HG02840 (cell line): ENCODE results near the gene CCM2L.

Source experiments
- ATAC-seq: cut with Tn5 transposase; IDR thresholded peaks from one replicate; pipeline ENCODE4 v1.9.1; 2021; ENCODE audit warnings: mild to moderate bottlenecking, moderate library complexity, moderate number of reproducible peaks; ENCODE audit not compliant: unreplicated experiment, low FRiP score

CCM2L gene

DNA sequence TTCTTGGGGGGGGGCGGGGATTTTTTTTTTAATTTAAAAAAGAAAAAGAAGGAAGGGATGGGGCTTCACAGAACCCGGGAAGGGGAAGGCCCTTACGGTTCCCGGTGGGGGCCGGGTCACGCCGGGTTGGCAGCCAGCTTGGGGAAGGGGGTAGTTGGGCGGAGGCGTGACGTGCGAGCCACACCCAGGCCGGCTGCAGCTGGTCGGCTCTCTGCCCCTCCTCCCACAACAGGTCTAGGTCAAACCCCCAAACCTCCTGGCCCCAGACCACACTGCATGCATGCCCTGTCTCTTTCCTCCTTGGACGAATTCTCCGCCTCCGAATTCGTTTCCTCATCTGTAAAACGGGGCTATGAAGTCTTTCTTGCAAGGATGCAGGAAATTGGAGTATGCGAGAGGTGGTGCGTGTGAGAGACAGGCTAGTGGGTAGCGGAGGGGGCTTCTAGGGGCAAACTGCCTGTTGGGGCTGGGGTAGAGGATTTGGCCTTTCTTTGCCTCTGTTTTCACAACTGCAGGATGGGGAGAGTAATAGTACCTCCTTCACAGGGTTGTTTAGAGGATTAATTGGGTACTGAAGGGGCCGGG is 42.6 kb downstream of the CCM2L start:
- no peak for ATAC-seq

DNA sequence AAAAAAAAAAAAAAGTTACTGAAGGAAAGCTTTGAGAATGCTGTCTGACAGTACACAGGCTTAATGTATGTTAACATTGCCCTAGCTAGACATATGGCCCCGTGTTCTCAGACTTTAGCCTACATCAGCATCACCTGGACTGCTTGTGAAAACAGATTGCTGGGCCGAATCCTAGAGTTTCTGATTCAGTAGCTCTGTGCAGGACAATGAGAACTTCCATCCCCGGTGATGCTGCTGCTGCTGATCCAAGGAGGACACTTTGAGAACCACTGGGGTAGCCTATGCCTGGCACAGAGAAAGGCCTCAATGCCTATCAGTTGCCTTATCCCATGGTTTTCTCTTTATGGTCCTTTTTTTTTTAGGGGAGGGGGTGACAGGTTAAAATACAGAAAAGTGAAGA is 43.4 kb downstream of the CCM2L start:
- no peak for ATAC-seq

DNA sequence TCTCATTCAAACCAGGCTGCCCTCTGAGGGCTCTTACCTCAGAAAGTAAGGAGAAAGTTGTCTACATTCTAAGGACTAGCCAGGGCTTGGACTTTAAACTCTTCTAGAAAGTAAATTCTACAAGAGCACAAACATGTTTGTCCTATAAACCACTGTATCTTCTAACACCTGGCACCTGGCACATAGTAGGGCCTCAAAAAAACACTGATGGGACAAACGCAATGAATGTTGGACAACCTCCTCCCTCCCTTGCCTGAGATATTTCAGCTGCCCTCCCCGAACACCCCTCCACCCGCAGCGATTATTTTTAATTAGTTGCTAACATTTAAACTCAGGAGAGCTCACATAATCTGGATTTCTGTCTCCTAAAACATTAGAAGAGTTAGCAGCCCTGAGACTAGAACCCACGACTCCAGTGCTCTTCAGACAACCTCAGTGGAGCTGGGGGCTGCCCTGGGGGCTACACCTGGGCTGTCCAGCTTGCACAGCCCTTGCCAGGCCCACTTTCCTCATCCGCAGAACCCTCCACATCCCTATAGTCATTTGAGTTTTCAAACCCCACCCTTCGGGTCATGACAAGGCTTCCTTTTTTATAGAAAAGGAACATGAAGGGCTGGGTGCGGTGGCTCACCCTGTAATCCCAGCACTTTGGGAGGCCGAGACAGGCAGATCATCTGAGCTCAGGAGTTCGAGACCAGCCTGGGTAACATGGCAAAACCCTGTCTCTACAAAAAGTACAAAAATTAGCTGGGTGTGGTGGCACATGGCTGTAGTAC is 46.7 kb downstream of the CCM2L start:
- no peak for ATAC-seq

DNA sequence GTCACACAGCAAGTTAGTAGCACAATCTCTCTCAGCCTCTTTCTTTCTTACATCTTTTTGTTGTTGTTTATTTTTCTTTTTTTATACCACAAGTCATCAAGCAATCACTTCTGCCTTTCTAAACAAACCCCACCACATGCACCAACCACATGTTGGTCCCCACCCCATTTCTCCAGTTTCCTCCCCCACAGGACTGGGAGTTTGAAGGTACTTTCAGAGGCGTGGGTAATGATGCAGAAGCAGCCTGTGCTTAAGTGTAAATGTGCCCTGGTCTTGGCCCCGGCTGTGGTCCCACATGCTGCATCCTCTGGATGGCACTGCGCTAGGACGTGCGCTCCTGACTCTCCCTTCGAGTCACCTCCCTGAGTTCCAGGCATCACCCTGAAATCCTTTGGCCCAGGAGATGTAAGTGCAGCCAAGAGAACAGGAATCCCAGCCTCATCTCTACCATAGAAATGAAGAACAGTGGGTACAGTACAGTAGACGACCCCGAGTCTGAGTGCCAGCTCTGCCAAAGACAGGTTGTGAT is 47.5 kb downstream of the CCM2L start:
- no peak for ATAC-seq

DNA sequence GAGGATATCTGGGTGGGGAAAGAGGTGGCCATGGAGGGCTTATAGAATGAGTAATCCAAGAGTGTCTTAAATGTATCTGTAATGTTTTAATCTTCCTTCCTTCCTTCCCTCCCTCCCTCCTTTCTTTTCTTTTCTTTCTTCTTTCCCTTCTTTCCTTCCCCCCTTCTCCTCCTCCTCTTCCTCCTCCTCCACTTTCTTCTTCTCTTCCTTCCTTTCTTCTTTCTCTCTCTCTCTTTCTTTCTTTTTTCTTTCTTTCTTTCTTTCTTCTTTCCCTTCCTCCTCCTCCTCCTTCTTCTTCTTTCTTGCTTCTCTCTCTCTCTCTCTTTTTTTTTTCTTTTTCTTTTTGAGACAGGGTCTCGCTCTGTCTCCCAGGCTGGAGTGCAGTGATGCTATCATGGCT is 49.0 kb downstream of the CCM2L start:
- ATAC-seq, result no peak

DNA sequence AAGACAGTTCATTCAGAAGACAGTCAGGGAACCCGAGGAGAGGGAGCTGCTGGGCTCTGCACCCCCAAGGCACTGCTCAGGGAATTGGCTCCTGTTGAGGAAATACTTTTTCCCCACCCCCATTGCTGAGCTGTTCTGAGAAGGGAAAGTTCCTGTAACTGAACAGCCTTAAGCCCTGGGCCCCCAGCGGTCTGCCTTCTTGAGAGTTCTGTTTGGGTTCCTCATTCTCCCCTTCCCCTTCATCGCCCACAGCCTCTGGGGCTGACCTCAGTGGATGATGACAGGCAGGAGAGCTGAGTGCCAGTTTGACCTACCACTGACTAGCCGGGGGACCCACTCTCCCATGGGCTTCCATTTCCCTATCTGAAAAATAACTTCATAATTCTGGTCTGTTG is 52.5 kb downstream of the CCM2L start:
- ATAC-seq, result no peak

DNA sequence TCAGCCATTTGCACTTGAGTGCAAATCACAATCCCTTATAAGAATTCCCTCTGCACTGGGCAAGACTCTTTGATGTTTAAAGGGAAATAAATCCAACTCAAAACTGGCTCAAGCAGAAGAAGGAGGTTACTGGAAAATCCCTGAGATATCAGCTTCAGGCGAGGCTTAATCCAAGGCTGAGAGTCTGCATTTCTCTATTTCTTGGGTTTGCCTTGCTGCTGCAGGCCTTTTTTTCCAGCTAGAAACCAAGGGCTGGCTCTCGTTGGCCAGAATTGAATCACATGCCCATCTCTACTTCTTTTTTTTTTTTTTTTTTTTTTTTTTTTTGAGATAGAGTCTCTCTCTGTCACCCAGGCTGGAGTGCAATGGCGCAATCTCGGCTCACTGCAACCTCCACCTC is 53.5 kb downstream of the CCM2L start:
- no peak for ATAC-seq

DNA sequence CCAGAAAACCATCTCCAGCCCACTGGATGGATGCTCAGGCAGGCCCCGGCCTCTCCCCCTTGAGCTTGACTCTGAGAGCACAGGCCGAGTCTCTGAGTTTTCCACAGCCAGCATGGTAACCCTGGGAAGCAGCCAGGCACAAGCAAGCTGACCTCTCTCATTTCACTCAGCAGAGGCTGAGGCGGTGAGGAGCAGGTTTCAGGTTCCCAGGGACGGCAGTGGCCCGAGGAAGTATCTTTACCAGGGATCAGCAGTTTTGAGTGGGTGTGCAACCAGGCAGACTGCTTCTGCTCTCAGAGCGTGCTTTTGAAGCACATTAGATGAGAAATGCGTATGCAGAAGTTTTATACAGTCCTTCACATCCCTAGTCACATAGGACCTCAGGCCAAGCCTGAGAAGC is 54.4 kb downstream of the CCM2L start:
- no peak for ATAC-seq

DNA sequence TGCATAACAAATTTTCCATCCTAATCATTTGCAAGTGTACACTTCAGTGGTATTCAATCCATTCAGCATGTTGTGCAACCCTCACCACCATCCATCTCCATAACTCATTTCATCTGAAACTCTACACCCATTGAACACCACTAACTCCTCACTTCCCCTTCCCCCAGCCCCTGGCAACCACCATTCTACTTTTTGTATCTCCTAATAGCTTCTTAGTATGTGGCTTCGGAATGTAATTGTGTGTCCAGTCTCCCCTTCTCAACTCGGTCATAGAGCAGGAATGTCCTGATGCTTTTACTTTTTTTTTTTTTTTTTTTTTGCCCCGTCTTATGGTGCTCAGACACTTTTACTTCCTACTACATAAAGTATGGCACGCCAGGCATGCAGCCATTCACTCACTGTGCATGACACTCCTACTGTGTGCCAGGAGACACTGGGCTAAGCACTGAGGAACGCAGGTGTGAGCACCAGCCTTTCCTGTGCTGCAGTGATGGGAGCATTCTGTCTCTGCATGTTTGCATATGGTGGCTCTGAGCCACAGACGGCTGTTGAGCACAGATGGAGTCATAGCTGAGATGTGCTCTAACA is 57.1 kb downstream of the CCM2L start:
- no peak for ATAC-seq

DNA sequence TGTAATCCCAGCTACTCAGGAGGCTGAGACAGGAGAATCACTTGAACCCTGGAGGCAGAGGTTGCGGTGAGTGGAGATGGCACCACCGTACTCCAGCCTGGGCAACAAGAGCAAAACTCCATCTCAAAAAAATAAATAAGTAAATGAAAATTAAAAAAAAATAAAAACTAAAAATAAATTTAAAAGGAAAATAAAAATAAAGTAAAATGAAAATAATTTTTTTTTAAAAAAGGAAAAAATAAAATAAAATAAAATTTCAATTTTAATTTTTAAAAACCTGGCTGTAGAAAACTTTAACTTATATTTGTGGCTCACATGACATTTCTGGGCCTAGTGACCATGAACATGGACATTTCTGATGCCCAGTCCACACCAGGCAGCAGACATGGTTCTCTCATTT is 57.9 kb downstream of the CCM2L start:
- no peak for ATAC-seq

DNA sequence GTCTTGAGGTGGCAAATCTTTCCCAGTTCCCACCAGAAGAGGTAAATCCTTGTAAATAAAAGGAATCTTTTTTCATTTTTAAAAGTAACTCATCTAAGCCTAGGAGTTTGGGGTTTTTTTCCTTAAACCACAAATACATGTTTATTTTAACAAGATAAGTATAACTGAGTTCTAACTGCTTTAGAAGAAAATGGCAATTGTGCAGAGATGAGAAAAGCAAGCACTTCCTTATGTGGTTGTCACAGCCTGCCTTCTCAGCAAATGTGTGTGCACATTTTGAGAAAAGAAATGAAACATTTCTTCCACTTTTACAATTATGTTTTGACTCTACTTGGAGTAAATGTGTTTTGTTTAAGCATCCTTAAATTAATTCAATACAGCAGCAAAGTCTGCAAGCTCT is 59.5 kb downstream of the CCM2L start:
- ATAC-seq, result no peak

DNA sequence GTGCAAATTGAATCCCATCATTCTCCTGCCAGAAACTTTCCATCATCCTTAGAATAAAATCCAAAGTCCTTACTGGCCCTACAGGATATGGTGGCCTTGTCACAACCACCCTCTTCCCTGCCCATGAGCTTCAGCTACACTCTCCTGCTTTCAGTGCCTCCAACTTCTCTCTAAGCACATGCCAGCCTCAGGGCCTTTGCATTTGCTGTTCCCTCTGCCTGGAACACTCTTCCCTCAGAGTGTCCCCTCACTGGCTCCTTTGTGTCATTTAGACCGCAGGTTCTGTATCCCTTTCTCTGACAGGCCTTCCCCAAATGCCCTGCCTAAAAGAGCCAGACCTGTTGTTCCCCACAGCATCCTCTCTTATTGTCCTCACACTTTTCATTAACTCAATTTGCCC is 60.0 kb downstream of the CCM2L start:
- ATAC-seq, result no peak

DNA sequence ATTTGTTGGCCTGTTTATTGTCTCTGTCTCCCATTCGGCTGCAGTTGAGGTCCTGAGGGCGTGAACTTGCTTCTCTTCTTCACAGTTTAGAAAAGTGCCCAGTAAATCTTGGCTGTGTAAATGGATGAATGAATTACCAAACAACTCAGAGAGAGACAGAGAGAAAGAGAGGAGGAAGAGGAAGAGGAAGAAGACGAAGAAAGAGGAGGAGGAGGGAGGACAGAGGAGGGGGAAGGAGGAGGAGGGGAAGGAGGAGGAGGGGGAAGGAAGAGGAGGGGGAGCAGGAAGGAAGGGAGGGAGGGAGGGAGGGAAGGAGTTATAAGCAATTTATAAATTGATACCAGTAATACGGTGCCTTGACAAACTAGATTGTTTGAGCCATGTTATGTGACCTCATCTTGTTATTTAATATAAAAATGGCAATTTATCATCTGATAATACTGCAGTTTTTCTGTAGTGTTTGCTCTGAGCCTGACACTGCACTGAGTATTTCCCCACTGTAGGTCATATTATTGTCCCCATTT is 60.5 kb downstream of the CCM2L start:
- ATAC-seq, result no peak

DNA sequence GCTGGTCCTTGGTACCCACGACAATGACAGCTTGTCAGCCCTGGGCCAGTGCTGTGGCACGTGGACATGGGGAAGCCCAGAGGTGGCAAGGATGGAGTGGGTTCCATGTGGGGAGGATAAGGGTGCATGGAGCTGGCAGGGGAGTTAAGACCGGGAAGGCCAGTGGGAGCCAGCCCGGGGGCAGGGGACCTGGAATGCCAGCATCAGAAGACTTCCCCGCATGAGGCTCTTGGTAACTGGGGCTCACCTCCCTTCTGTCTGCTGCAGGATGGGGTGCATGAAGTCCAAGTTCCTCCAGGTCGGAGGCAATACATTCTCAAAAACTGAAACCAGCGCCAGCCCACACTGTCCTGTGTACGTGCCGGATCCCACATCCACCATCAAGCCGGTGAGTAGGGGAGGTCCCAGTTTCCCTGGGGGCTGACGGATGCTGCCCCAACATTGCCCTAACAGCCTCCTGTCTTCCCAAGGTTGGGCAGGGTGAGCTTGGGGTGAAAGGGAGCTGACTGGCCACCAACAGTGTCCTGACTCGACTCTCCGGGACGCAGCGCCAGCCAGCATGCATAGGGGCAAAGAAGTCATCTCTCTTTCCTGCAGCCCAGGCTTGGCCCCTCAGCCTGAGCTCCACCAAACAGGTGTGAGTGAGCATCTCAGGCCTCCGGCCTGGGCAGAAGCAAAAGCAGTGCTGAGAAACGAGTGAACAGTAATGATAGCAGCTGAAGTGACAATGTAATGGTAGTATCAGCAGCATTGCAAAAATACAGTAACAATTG is 61.3 kb downstream of the CCM2L start:
- no peak for ATAC-seq

DNA sequence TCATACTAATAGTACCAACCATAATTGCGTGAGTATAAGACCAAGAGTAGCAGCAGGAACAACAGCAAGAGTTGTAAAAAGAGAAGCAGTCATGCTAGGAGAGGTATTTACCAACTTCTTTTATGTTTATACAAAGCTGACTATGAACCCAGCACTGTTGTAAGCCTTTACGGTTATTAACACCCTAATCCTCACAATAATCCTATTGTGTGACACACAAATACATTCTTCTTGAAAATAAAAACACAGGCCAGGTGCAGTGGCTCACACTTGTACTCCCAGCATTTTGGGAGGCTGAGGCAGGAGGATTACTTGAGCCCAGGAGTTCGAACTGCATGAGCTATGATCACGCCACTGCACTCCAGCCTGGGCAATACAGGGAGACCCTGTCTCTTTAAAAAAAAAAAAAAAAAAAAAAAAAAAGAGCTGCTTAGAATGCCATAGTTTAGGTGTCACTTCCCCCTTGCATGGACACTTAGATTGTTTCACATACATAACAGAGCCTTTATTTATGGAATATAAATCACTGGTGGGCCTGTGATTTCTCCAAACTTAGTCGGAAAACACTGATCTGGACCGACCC is 62.0 kb downstream of the CCM2L start:
- ATAC-seq, result no peak

DNA sequence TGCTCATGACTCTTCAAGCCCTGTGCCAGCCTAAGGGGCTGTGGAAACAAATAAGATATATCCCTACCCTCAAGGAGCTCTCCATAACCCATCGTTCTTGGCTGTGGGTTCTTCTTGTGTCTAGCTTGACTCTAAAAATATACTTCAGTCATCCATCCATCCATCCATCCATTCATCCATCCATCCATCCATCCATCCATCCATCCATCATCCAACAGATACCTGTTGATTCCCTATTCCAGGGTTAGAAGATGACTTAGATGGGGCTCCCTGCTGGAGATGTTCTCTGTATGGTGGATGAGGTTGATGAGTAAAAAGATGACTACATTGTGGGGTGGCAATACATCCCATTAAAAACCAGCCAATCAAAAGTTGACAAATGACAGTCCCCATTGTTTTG is 65.3 kb downstream of the CCM2L start:
- no peak for ATAC-seq

DNA sequence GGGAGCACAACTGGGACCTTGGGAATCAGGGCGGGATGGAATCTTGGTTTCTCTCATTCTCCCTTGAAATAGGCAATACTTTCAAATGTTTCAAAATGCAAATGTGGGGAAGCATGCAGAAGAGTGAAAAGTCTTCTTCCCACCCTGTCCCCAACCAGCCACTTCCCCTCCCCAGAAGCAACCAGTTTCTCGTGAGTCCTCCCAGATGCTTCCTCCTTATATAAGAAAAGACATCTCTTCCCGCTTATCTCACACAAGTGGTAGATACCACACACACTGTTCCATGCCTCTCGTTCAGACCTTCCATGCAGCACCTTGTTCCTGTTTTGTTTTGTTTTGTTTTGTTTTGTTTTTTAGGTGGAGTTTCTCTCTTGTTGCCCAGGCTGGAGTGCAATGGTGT is 67.0 kb downstream of the CCM2L start:
- no peak for ATAC-seq

DNA sequence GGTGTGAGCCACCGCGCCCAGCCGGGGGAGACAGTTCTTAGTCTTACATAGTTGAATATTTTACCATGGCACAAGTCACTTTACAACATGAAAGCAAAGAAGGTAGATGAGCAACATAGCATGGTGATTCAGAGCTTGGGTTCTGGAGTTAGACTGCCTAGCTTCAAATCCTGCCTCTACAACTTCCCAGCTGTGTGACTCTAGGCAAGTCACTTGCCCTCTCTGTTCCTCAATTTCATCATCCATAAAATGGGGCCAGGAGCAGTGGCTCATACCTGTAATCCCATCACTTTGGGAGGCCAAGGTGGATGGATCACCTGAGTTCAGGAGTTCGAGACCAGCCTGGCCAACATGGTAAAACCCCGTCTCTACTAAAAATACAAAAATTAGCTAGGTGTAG is 68.1 kb downstream of the CCM2L start:
- ATAC-seq, result no peak

DNA sequence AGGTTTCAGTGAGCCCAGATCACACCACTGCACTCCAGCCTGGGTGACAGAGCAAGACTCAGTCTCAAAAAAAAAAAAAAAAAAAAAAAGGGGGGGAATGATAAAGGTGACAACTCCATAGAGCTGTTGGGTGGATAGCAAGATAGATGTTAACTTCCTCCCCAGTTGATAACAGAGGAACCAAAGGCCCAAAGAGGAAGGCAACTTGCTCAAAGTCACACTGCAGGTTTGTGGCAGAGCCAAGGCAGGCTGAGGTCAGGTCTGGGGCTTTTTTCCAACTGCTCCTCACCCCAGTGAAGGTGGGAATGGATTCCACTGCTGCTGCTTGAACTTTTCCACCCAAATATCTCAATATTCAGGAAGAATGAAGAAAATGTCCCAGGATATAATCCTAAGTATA is 68.6 kb downstream of the CCM2L start:
- no peak for ATAC-seq

DNA sequence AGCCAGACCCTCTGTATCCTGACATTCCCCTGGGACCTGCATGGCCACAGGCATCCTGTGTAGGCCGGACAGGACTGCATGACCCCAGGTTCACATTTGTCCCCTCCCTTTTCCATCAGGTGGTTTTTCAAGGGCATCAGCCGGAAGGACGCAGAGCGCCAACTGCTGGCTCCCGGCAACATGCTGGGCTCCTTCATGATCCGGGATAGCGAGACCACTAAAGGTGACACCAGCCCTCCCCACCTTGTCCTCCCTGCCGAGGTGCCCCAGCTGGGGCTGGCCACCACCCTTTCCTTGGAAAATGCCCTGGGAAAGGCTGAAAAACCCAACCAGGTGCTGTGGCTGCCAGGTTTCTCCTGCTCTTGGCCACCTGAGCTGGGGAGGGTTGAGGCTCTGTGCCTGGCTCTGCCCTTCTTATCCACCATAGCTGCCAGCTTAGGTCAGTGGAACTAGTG is 69.4 kb downstream of the CCM2L start:
- no peak for ATAC-seq
